HG02678 (cell line): ENCODE measurements around the gene RPTOR.
"Not testable (repeated sequence)": the region's sequence is repeated elsewhere in the genome, so short reads cannot be mapped to it uniquely, and the experiment has no call there.

Experiments
- ATAC-seq: cut with Tn5 transposase; IDR thresholded peaks from one replicate; pipeline ENCODE4 v1.9.1; 2021; ENCODE audit warnings: mild to moderate bottlenecking, moderate library complexity; ENCODE audit not compliant: unreplicated experiment

RPTOR gene

GRCh38 chr17:80793421-80793820 lies 248.8 kb downstream of the RPTOR start:
- no peak for ATAC-seq

DNA sequence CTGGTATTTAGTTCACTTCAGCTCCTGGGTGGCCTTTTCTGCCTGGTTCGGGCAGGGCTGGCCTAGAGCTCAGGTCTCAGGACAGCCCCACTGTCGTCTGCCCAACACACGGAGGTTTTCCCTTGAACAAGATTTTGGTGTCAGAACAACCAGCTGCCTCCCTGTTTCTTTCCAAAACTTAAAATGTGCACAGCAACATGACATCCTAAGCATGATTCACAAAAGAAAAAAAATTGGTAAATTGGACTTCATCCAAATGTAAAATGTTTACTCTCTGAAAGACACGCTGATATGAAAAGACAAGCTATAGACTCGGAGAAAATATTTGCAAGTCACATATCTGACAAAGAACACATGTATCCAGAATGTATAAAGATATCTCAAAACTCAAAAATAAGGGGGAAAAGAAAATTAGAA lies 249.2 kb downstream of the RPTOR start:
- ATAC-seq: no peak

DNA sequence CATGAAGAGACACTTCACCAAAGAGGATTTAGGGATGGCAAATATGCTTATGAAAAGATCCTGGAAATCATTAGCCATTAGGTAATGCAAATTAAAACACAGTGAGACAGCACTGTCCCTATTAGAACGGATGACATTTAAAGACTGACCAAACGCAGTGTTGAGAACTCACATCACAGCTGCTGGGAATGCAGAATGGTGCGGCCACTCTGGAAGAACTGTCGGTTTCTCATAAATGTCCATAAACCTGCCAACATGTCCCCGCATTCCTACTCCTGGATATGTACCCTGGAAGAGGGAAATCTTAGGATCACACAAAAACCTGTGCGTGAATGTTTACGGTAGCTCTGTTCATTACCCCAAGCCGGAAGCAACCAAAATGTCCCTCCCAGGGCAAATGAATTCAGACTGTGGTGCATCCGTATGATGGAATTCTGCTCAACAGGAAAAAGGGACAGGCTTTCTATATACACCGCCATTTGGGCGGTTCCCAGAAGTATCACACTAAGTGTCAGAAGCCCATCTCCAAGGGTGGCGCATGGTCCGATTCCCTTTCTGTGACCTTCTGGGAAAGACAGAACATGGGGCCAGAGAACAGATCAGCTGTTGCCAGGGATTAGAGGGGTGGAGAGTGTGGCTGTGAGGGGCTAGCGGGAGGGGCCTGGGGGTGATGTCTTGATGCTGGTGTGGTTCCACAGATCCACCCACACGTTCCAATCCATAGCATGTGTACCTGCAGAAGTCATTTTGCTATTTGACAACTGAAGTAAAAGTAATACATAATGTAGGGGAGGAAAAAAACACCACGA lies 249.8 kb downstream of the RPTOR start:
- no peak for ATAC-seq

- no peak for ATAC-seq
These were observed 250.5 kb downstream of the RPTOR start for GRCh38 chr17:80795090-80795580.

DNA sequence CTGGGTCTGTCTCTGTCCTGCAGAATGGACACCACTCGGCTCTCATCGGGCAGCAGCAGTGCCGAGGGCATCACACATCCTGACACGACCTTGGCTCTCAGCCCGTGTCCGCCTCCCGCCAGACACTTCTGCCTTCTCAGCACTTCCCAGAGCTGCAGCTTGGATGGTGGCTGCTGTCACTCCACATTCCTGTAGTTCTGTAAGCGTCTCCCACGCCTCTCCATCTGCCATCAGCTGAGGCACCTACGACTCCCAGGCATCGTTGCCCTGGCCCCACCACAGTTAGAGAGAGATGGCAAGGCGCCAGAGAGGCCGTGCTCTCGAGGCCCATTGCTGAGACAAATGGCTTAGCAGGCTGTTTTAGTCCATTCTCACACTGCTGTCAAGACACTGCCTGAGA lies 251.1 kb downstream of the RPTOR start:
- ATAC-seq: no peak

GRCh38 chr17:80796430-80796861 lies 251.8 kb downstream of the RPTOR start:
- ATAC-seq: no peak

- not testable (repeated sequence) for ATAC-seq
These were observed 252.6 kb downstream of the RPTOR start for GRCh38 chr17:80797222-80797621.

- no peak for ATAC-seq
These were observed 253.3 kb downstream of the RPTOR start for GRCh38 chr17:80797741-80798594.

- no peak for ATAC-seq
These were observed 254.2 kb downstream of the RPTOR start for GRCh38 chr17:80798595-80799537.

DNA sequence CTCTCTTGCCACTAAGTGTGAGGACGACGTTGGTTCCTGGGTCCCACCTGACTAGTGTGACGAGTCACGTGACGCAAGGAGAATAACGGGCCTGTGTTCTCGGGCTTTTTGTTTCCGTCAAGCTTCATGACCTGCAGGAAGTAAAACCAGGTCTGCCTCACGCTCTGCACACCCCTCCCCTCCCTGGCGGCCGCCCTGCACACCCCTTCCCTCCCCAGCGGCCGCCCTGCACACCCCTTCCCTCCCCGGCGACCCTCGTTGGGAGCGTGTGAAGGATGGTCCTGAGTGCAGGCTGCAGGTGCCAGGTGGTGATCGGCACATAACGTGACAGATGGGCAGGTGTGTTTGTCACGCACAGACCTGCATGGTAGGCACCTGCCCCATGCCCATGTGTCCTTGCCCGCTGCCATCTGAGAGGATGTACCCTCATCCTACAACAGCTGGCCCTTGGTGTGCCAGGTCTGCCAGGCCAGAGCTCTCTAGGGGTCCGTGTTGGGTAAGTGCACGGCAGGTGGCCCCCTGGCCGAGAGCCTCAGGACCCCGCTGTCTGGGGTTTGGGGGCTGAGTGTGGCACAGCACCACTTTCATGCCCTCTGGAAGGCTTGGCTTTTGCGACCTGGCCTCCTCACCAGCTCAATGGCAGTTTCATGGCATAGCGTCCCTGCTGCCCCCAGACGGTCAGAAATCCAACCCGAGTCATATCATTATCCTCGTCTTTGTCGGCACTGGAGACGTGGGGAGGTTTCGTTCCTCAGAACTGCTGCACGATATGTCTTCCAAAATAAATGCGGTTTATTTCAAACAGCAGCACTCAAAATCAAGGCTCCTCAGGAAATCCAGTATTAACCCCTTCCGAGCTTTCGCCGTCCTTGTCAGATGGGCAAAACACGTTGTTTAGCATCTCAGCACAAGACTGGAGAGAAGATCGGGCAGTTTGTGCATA lies 255.2 kb downstream of the RPTOR start:
- ATAC-seq: no peak

DNA sequence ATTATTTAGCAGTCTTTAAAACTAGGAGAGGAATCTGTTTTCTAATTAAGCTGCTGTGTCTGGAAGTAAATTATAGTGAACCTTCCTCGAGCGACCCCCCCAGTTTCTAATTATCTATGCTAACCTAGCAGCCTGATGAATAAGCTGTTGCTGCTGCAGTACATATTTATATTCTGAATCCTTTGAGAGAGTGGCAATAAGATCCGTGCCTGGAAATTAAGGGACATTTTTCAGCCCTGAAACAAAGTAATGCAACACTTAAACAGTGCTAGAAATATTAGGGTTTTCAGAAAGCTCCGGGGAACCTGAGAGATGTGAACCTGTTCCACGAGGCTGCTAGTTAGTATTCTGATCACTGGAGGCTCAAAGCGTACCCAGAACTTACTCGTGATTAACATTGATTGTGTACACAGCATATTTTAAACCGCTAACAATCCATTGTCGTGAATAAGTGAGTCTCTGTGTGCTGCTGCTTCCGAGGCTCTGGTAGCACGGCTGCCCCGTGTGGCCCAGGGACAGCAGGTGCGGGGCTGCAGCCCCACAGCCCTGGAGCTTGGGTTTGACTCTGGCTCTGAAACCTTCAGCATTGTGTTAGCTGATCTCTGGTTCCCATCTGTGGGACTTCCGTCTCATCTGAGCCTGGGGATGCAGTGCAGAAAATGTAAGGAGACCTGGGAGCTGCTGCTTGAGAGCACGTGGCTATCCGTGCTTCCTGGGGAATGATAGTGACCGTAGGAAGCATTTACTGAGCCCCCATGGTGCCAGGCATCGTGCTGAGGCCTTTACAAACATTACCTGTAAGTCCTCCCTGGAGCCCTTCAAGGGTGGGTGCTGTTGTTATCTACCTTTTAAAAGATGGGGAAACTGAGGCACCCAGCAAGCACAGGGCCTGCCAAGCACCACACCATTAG lies 256.1 kb downstream of the RPTOR start:
- no peak for ATAC-seq

DNA sequence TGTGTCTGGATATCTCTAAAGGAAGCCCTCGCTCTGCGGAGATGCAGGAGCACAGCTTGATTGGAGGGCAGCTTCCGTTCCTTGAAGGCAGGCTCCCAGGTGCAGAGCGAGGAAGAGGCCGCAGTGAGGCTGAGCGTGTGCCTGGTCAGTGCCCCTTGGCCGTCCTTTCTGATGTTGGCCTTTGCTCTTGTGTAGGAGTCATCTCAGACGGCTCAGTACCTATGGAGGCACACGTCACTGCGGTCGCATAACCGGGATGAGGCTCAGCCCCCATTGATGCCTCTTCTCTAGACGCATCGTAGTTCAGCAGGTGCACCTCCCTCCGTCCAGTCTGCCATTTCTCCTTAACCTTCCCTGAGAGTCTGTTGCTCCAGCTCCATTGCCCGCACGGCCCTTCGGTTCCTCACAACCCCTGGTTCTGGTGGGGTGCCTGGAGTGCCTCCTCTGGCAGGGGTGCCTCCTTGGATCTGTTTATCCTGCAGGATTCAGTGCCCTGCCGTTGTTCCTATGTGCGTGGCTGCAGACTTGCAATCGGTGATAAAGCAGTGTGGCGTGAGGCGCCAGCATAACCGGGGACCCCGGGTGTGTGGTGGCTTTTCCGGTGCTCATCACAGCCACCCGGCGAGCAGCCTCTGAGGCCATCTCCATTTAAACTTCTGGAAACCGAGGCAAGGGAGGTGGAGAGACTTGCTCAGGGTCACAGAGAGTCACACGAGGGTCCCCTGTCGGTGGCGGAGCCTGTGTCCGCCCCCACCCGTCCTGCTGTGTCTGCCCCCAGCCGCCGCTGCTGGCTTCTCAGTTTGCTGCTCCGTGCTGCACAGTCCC lies 258.2 kb downstream of the RPTOR start:
- no peak for ATAC-seq

- ATAC-seq: no peak
These were observed 259.1 kb downstream of the RPTOR start for GRCh38 chr17:80803451-80804428.

DNA sequence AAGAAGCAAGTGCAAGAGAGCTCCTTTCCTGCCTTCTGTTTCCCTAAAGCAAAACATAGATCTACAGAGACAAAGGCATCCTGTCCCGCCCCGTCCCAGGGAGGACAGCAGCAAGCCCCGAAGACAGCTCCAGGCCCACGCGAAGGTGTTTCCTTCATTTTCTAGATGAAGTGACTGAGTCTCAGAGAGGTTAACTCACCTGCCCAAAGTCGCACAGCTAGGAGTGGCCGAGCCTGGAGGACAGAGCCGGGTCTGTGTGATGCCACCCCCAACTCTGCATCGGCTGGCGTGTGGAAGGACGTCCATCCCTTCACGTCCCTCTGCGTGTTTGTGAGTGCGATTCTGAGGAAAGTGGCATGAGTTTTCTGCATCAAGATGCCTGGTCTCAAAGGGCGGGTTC lies 259.8 kb downstream of the RPTOR start:
- no peak for ATAC-seq

GRCh38 chr17:80805032-80805751 lies 260.6 kb downstream of the RPTOR start:
- no peak for ATAC-seq

DNA sequence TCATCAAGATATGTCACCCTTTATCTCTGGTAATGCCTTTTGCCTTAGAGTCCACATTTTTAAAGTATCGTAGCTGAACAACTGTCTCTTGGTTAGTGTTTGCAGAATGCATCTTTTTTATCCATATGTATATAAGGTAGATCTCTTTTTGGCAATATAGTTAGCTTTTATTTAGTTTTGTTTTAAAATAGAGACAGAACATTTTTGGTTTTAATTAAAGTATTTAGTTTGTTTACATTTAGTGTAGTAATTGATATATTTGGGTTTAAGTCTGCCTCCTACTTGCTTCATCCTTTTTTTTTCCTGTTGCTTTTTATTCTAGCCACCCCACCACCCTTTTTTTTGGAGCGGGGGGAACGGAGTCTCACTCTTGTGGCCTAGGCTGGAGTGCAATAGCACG lies 262.4 kb downstream of the RPTOR start:
- no peak for ATAC-seq
